ENCODE measurements around the gene RBMS3.

RBMS3 gene

GRCh38 chr3:29279286-29279685 is 1.6 kb upstream of the RBMS3 start:
- DNase-seq = no peak

GRCh38 chr3:29279806-29280205 is 1.1 kb upstream of the RBMS3 start:
- DNase-seq = no peak

- no peak for DNase-seq
Observed at GRCh38 chr3:29281094-29281343, 148 bp downstream of the RBMS3 start.

DNA sequence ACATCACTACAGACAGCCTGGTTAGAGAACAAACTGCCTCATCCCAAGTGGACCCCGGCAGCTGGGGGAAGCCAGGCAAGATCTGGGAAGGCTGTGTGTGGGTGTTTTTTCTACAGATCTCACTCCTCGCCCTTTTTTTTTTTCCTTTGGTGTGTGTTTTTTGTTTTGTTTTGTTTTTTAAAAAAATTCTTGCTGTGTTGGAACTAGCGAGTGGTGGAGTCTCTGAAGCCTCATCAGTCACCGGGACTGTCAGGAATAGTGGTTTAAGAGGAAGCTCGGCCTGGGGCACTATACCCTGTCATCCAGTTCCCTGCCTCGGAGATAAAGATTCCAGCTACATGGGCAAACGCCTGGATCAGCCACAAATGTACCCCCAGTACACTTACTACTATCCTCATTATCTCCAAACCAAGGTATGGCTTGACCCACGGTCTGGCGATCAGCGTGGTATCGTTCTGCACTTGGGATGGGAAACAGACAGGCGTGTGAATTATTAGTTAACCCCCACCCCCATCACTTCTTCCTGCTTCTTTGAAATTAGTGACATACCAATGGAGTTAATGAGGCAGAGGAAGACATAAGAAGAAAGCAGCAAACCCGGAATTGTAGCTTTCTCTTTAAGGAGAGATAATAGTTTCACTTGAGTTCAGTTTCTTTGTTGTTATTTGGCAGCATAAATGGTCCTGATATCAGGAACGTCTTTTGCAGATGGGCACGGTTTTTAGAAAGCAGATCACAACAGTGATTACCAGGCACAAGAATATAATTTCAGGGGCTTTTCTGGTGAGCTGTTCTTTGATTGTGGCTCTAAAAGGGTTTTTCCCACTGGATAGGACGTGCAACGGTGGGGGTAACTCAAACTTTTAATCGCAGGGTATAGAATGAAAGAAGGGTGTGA is 722 bp downstream of the RBMS3 start:
- no peak for DNase-seq

DNA sequence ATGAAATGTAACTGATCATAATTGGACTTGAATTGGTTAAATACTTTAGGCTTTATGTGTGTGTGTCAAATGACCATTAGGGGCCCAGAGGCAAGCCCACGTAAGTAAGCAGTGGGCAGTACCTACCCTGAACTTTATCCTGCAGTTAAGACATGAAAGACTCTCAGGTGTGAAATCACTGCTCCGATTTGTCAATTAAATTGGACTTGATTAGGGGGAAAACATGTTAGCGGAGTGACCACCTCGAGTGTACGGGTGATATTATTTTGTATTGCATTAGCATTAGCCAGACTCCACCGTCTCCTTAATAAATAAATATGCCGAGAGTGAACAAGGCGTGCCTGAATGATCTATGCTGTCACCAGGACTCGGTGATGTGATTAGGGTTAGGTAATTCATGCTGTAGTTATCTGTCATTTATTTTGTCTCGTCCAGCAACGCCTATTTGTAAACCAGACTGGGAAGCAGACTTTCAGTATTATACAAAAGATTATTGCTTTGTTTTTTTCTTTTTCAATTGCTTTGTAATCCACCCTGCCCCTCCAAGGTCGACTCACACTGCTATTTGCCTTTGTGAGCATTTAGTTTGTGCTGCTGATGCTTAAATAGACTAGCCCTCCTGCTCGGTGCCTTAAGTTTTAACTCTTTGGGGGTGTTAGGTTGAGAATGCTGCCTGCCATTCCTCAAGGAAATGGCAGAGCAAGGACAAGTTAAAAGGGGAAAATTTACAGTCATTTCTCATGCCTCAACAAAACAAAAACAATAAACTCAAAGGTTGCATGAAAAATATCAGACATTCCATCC is 1.8 kb downstream of the RBMS3 start:
- DNase-seq = no peak

DNA sequence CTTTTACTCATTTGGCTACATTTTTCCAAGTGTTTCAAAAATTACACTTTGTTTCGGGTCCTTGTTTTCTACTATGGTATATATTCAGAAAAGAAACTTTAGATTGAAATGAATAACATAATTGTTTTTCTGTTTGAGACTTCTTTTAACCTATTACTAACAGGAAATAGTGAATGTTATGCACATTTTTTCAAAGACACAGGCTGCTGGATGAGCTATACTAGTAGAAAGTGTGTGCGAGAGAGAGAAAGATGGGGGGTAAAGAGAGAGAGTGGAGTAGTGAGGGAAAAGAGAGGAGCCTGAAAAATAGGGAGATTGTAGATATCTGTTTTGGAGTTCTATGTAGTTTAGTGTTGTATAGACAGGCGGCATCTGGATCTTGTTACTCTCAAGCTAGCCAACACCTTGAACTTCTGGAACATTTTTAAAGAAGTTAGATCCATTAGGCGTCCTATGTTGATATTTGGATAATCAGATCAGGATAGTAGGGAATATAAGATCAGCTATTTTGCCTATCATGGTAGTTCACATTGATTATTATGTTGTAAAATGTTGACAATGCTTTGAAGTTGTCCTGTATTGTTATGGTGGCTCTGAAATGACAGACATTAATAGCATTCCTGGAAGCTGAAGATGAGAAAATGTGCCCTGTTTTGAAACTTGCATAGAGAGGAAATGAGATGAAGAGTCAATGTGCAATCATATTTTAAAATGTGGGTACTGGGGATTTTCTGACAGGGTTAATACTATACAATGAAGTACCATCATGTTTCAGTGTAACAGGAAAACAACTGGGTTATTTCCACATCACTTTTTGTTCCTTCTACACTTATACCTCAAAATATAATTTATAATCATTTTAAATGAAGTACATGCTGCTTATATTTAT is 2.6 kb downstream of the RBMS3 start:
- DNase-seq = no peak

DNA sequence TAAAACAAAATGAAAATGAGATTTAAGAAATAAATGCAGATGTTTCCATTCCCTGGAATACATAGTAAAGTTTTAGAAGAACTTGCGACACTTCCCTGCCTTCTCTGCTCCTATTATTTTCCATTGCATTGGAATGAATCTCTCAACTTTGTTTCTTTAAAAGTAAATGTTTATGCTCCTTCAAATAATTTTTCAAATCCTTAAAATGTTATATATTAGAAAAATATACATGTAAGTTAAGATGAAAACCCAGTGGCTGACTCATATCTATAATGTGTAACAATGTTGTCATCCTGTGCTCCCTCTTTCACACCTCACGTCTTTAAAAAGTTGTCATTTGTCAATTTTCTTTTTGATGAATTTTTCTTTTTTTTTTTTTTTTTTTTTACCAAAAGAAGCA is 3.6 kb downstream of the RBMS3 start:
- DNase-seq = no peak

DNA sequence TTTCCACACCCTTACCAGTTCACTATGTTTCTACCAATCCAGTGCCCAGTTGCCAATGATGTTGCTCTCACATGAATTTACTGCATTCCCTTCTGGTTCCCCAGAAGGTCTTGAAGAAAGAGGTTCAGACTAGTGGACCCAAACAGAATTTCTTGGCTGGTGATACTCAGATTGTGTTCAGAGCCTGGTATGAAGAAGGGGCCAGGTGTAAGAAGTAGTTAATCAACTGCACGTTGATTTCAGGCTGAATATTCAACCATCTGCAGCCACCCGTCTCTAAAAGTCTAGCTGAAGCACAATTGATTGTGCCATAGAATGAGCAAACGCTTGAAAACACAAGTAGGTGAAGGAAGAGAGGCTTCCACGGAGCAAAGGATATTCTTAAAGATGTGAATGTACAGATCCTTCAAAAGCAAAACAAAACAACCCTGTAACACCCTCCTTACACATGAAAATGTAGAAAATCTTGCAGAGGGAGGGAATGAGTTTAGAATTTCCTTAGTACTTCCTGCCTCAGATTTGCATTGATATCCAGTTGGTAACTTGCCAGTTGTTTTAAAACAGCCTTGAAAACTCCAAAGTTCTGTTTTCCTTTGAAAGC is 4.7 kb downstream of the RBMS3 start:
- DNase-seq = no peak

DNA sequence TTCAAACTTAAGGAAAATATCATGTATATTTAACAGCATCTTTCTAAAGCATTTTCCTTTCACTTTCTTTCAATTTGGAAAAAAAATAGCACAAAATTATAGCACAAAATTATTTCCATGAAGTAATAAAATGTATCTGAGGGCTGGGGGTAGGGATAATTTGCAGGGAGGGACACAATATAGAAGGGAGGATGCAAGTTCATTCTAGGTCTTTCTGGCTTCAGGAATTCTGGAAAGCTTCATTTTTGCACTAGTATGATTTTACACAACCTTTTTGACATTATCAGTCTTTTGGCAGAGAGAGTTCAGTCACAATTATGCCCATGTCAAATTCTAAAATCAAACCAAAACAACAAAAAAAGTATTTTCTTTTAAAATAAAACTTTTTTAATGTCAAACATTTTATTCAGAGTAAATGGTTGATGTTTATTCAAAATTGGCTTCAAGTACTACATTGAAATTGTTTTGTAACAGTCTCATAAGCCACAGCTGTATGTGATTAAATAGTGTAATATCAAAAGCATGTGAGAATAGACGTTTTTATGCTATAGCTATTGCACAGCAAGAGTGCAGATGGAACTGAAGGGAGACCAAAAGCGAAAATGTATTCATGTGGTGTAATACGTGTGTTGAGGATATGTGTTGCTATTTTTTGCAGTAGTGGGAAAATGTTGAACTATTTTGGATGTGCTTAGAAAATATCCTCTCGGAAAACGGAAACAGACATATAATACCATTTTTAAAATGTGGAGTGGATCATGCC is 5.8 kb downstream of the RBMS3 start:
- no peak for DNase-seq

- no peak for DNase-seq
Observed at GRCh38 chr3:29290596-29290995, 9.7 kb downstream of the RBMS3 start.

DNA sequence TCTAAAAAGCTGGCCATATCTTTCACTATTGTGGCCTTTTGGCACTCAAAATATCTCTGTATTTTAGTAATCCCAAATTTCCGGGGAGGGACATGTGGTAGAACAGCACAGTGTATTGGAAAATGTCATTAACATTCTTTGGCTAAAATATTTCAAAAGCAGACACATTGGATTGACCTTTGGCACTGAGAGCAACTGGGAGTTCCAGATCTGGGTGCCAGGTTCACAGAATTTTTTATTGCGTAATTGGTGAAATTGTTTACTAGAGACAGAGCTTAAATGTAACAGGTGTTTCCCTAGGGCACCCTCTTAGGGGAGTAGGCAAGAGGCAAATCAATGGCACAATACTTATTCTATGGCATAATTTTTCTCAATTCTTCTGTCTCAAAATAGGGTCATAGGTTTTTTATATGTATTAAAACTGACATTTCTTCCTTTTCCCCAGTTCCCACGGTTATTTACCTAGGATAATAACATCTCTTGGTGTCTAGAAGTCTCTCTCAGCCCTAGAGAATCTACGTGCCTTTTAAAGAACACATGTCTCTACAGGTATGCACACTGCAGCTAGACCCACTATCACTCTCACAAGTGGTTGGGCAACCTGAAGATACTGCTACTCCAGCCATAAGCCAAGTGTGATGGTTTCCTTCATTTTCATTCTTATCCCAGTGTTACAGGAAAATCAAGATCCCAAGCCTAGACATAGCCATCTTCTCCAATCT is 10.6 kb downstream of the RBMS3 start:
- DNase-seq = no peak

GRCh38 chr3:29291982-29292363 is 11.1 kb downstream of the RBMS3 start:
- DNase-seq = no peak

- DNase-seq = no peak
Observed at GRCh38 chr3:29293421-29293820, 12.6 kb downstream of the RBMS3 start.

GRCh38 chr3:29297998-29298397 is 17.1 kb downstream of the RBMS3 start:
- DNase-seq = no peak

DNA sequence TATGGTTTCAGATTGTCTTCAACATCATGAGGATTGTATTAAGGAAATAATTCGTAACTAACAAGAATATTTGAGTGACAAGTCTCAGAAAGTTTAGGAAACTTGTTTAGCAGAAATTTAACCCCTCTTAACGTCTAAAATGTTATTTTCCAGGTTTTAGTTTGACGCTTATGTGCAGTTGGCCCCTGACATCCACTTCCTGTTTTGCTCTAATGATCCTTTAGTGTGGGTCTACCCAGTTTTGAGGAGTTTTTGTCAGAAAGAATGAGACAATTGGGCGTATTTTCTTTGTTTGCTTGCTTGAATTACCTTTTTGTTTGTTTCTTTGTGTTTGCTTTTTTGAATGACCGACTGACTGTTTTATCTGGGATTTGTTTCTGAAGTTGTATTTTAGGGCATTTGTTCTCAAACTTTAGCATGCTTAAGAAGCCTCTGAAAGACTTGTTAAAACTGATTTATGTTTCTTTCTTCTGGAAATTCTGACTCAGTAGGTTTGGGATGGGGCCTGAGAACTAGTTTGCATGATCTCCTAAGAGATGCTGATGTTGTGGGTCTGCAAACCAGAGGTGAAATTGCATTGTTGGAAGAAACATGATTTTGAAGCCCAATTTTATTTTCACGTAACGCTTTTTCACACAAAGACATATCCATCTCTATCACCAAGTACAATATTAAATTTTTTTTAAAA is 20.6 kb downstream of the RBMS3 start:
- DNase-seq = no peak

- DNase-seq = no peak
Observed at GRCh38 chr3:29302619-29303018, 21.7 kb downstream of the RBMS3 start.

DNA sequence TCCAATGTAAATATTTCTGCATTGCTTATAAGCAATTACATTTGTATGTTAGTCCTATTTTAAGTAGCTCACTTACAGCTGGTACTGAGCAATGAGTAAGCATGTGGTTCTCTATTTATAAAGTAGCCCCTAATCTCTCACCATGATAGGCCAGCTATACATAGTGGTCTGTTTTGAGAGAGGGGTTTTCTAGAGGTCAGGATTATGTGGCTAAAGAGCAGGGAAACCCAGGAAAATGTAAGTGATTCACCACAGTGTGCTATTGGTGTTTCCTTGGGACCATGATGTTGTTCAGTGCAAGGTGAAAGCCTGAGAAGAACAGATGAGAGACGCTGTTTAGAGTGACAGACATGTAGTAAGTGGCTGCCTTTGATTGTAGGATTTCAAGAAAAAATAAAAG is 26.4 kb downstream of the RBMS3 start:
- no peak for DNase-seq

DNA sequence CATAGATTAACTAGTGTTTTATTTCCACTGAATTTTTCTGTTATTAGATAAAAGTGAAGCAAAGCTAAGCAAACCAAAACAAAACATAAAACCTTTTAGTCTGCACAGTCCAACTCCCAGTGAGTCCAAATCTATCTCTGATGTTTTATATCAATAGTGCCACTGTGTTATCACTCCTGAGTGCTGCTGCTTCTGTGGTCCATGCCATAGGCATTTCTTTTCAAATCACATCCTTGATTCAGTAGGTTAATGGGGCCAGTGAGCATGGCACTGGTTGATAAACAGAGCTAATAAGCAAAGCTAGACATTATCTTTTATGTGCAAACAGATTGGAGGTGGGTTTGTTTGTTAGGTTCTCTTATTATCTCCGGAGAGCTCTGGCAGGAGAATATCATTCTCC is 30.0 kb downstream of the RBMS3 start:
- no peak for DNase-seq

DNA sequence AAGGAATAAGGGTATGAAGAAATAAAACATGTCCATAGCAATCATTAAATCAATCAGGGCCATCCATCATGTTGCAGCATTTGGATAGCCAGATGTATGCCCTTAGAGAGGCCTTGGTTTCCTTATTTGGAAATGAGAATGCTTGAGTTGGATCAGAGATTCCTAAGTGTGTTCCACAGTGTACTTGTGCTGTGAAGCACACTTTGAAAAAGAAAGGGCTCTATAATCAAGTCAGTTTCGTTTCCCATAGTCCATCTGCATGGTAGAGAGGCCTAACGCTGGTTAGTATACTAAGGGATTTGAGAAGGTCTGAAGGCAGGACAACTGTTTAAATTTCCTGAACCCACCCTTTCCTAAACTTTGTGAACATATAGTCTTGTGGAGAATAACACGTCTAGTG is 30.9 kb downstream of the RBMS3 start:
- DNase-seq = no peak

DNA sequence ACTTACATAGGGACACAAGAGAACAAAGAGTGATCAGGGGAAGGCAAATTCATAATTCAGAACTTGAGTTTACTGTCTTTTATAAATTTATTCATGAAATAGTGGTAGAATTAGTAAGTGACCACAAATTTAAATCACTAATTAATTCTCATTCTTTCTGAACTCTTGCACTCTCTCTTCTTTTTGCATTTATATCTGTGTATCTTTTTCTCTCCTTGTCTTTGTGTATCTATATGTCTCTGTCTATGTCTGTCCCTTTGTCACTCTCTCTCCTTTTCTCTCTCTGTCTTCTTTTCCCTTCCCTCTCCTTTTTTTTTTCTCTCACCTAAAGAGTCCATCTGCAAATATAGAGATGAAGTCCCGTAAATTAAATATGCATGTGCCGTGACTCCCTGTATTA is 31.5 kb downstream of the RBMS3 start:
- DNase-seq = no peak

DNA sequence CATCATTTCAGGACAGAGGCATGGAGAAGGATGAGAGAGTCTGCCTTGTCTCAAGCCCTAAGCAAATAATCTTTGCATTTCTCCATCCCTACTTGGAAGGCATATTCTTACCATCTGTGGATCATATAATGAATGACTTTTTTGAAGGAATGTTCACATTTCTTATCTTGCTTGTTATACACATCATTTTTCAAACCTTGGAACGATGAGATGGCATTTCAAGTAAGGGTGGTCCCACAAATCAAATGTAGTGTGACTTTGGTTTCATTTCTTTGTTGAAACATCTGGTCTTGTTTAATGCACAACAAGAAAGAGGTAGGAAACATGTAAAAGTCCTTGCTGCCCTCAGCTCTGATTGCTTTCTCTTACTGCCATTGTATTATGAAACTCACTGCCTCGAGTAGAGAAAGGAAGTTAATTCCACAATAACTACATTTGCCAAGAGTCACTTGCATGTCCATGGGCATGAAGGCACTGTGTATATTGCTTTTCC is 32.1 kb downstream of the RBMS3 start:
- no peak for DNase-seq
